PFSK-1 (cell line): ENCODE measurements around the gene PYGO2.
A peak's percentile ranks its signal among the peaks of the same experiment; 100 is the strongest.

Experiments
- FOXP2 ChIP-seq: optimal IDR thresholded peaks from 2 replicates; pipeline ENCODE3; 2011; ENCODE audit warnings: borderline replicate concordance, control low read depth, inconsistent platforms; ENCODE audit not compliant: insufficient read depth; ENCODE audit errors: extremely low read length, extremely low read depth
- POLR2AphosphoS5 ChIP-seq: IDR thresholded peaks from 2 replicates; pipeline ENCODE4 v1.6.1; 2012; ENCODE audit warnings: low read depth, mild to moderate bottlenecking, control low read depth, low read length, moderate library complexity
- REST ChIP-seq, 2 experiments: IDR thresholded peaks; 2 replicates each; pipeline versions ENCODE4 v1.6.1 to v1.8.0; 2011 to 2012; ENCODE audit warnings: low read depth in 2 of 2, low read length in 2 of 2, control low read depth in 1 of 2, inconsistent platforms in 1 of 2, mild to moderate bottlenecking in 1 of 2, moderate library complexity in 1 of 2; ENCODE audit not compliant: insufficient read depth in 1 of 2
- SIN3A ChIP-seq: IDR thresholded peaks from 2 replicates; pipeline ENCODE4 v1.6.1; 2012; ENCODE audit warnings: mild to moderate bottlenecking, low read length, moderate library complexity, borderline replicate concordance; ENCODE audit not compliant: insufficient read depth
- TAF1 ChIP-seq: IDR thresholded peaks from 2 replicates; pipeline ENCODE4 v1.6.1; 2012; ENCODE audit warnings: low read length, control low read depth, borderline replicate concordance; ENCODE audit not compliant: insufficient read depth

Gene PYGO2

GRCh38 chr1:154962156-154962749, 671 bp upstream of the PYGO2 start:
- TF ChIP-seq POLR2AphosphoS5 (0 out of 2 replicates have a peak, but pooled peaks have one; percentile 6), TAF1 (no peak)

- no peak for TF ChIP-seq FOXP2
- no peak for TF ChIP-seq POLR2AphosphoS5
- TF ChIP-seq REST (IDR thresholded peaks at IDR 0.05; ENCODE audit: insufficient read depth in 1 of 2, low read depth in 2 of 2, low read length in 2 of 2) = no peak
- no peak for TF ChIP-seq TAF1
- TF ChIP-seq SIN3A = no peak
Observed at GRCh38 chr1:154960446-154961136, 991 bp downstream of the PYGO2 start.

DNA sequence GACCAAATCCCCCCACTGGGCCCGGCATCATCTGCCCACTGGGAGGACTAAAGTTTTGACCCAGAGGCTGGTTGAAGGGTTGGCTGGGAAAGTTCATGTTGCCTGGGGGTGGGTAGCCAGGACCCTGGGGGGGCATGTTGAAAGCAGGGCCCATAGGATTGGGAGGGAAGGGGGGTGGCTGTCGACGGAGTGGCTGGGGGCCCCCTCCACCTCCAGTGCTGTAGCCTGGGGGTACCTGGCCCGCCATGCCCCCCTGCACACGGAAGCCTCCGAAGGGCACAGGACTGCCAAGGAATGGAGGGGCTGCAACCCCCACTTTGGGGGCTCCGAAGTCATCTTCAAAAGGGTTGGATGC, 2.2 kb downstream of the PYGO2 start:
- TF ChIP-seq POLR2AphosphoS5 (no peak), TAF1 (no peak), FOXP2 (no peak), REST (IDR thresholded peaks at IDR 0.05; ENCODE audit: insufficient read depth in 1 of 2, low read depth in 2 of 2, low read length in 2 of 2) (no peak), SIN3A (no peak)

DNA sequence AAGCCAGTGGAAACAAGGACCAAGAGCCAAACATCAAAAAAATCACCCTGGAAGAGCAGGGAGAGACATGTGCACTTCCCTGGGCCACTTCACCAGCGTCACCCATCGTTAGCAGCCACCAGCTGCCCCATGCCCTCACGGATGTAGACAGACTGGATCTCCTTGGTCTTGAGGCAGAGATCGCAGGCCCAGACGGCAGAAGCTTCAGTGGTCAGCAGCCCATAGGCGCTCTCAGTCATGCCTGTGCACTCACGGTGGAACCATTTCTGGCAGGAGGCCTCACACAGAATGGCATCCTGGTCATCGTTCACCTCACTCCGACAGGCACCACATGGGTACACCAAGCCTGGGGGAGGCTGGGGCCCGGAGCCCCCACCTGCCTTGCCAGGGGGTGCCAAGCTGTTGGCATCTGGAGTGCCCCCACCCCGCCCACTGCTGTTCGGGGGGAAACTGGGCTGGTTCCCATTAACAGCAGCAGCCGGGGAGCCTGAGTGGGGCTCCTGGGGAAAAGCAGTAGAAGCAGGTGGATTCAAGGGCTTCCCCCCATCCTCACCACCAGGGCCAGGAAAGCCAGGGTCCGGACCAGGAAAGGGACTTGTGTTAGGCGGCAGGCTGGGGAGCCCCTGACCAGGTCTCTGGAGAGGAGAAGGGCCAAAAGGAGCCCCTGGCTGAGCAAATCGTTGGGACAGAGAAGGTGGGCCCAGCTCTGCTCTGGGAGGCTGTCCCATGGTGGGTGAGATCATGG, 2.7 kb downstream of the PYGO2 start:
- TF ChIP-seq FOXP2 = no peak
- no peak for TF ChIP-seq TAF1
- no peak for TF ChIP-seq REST (IDR thresholded peaks at IDR 0.05; ENCODE audit: insufficient read depth in 1 of 2, low read depth in 2 of 2, low read length in 2 of 2)
- no peak for TF ChIP-seq SIN3A
- no peak for TF ChIP-seq POLR2AphosphoS5

DNA sequence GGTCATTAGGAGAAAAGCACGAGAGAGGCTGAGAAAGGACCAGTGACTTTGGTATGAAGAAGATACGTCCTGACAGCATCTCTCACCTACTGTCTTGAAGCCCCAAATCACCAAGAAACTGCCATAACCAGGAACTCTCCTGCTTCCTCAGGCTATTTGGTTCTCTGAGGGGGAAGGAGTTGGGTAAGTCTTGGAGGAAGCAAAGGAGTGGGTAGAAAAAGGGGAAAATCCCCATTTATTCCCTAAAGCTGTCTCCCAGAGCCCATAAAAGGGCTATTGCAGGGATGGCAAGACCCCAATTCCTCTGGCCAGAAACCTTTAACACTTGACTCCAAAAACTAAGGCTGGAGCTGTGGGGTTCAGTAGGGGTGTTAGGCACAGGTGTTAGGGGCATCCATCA, 3.5 kb downstream of the PYGO2 start:
- TF ChIP-seq REST (IDR thresholded peaks at IDR 0.05; ENCODE audit: insufficient read depth in 1 of 2, low read depth in 2 of 2, low read length in 2 of 2) = no peak
- TF ChIP-seq SIN3A = no peak
- no peak for TF ChIP-seq TAF1
- no peak for TF ChIP-seq POLR2AphosphoS5
- TF ChIP-seq FOXP2 = no peak
